ENCODE data around the gene POLR2J3.
A peak's percentile ranks its signal among the peaks of the same experiment; 100 is the strongest.
"Not testable (repeated sequence)": the region's sequence is repeated elsewhere in the genome, so short reads cannot be mapped to it uniquely, and the experiment has no call there.

The POLR2J3 gene

DNA sequence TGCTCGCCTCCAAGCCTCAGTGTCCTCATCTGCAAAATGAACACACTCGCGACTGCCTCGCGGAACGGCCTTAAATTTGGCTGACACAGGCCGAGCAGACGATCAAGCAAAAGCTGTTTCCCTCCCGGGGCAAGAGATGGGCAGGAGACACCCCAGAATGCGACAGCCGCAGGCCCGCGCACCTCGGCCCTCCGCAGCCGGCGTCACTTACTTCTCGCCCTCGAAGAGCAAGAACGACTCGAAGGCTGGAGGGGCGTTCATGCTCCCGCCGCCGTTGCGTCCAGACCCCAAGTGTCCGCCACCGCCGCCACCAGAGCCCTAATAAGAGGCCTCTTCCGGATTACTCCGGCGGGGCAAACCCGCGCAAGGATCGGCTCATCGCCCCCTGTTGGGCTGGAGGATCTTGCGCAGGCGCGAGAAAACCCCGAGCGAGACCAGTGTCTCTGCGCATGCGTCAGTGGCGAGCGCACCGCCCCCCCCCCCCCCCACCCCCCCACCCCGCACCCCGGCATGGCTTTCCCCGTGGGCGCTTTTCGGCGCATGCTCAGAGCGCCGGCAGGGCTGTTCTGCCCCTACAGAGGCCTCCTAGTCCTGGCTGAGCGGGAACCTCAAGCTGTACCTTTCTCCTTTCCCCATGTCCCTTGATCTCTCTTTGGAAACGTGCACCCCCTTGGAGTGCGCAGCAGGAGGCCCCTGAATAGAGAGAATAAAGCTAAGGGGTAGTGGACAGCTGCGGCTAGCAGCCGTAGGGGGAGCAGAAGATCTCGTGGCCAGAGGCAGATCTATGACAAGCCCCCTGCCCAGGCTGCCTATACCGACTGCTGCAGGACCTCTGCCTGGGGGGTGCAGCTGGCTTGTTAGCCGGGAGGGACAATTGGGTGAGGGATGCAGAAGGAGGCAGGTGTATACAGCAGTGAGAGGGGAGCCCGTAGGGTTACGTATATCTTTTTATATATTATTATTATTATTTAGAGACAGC, at the start of gene POLR2J3:
Gene POLR2J3 (minus strand): TSS at position 323 of the 979 bp plus-strand sequence. CDS start 62 bp downstream, at position 261.
- peak; percentile 100 for DNase-seq

DNA sequence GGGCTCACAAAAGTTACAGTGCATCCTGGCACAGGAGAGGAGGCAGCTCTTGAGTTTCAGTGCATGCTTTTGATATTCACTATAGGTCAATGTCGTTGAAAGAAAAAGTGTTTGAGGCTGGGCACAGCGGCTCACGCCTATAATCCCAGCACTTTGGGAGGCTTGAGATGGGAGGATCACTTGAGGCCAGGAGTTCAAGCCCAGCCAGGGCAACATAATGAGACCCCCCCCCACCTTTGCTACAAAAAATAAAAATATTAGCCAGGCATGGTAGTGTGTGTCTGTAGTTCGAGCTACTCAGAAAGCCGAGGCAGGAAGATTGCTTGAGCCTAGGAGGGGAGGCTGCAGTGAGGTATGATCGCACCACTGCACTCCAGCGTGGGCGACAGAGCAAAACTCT, 45.7 kb upstream of the POLR2J3 start:
- DNase-seq: not testable (repeated sequence)

DNA sequence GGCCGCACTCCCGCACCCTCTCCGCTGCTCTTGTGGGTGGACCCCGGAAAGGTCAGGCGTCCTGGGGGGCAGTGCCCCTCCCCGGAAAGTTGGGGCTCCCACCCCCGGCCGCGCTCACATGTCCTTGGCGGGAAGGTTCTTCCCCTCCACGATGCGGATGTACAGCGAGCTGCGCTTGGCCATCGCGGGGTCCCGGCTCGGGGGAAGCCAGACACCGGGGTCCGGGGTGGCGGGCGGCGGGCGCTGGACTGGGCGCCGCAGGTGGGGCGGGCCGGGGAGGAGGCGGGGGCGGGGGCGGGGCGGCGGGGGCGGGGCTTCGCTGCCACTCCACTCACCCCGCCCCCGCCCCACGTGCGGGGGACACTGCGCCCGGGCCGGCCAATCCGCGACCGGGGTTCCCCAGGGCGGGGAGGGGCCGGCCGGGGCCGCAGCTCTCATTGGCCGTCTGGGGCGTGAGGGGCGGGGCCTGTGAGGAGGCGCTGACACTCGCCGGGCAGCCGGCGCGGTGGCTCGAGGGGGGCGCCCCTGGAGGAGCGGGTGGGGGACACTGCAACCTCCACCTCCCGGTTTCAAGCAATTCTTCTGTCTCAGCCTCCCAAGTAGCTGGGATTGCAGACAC, 44.2 kb upstream of the POLR2J3 start, which contains the start of gene RASA4:
Gene RASA4 (minus strand): TSS at position 250 of the 619 bp plus-strand sequence. CDS start 67 bp downstream, at position 183.
- peak; percentile 30 for DNase-seq

GRCh38 chr7:102615930-102616329, 43.5 kb upstream of the POLR2J3 start:
- not testable (repeated sequence) for DNase-seq

DNA sequence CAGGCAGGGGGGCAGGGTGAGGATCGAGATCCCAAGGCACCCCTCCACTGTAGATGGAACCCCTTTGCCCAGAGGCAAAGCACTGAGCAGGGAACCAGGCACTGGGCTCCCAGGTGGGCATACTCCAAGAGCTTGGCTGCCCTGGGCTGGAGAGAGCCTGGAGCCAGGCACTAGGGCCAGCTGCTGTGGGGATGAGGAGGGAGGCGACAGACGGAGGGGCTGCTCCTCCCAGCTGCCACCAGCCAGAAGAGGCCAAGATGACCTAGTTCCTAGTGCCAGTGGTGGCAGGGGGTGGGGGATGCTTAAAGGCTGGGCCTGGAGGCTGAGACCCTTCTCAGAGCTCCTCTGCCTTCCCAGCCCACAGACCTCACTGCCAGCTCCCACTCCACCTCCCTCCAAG, 42.5 kb upstream of the POLR2J3 start:
- not testable (repeated sequence) for DNase-seq

DNA sequence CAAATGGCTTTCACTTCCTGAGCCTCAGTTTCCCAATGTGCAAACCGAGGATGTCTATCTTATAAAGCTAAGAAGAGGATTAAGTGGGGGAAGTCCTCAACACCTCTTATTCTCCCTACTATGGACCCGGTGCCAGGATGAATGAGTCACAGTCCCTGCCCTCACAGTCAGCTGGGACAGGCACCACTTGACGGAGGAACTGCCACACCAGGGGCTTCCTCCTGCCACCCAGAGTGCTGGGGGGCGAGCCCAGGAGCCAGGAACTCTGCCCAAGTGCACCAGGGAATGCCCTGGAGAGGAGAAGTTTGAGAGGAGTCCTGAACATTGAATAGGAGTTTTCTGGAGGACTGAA, 41.9 kb upstream of the POLR2J3 start:
- not testable (repeated sequence) for DNase-seq

- not testable (repeated sequence) for DNase-seq
Observed at GRCh38 chr7:102613575-102614345, 41.4 kb upstream of the POLR2J3 start.

GRCh38 chr7:102611675-102612325, 39.4 kb upstream of the POLR2J3 start:
- DNase-seq: not testable (repeated sequence)

DNA sequence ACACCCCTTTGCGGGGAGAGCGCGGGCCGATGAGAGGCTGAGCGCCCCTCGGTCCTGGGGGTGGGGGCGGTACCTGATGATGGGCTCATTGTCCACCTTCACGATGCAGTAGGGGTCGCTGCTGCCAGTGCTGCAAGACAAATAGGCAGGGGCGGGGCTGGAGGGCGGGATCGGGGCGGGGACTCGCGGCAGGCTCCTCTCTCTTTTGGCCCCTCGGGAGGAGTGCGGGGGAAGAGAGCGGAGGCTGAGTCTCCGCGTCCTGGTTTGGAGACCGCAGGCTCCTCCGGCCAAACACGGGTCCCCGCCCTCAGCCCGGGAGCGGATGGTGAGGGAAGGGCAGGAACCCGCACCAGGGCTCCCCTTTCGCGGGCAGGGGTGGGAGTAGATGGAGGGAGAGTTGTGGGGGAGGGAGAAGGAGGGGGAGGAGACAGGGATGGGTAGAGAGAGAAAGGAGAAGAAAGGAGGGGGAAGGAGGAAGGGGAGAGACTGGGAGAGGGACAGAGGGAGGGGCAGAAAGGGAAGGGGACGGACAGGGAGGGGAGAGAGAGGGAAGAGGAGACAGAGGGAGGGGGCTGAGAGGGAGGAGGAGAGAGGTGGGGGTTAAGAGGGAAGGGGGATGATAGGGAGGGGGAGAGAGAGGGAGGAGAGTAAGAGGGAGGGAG, 38.8 kb upstream of the POLR2J3 start:
- not testable (repeated sequence) for DNase-seq

DNA sequence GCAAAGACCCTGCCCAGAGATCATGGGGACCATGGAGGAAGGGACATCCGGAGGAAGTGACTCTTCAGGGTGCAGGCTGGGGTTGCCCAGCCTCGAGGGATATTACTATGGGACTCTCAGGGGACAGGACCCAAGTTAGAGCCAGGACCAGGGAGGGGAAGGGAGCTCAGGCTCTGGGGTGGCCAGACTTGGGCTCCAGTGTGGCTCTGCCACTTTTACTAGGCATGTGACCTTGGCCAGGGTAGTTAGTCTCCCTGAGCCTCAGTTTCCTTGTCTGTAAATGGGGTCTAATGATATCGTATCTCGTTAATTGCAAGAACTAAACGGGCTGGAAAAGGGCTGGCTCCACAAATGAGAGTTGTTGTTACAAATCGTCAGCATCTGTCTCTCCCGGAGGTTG, 38.1 kb upstream of the POLR2J3 start:
- DNase-seq: not testable (repeated sequence)

DNA sequence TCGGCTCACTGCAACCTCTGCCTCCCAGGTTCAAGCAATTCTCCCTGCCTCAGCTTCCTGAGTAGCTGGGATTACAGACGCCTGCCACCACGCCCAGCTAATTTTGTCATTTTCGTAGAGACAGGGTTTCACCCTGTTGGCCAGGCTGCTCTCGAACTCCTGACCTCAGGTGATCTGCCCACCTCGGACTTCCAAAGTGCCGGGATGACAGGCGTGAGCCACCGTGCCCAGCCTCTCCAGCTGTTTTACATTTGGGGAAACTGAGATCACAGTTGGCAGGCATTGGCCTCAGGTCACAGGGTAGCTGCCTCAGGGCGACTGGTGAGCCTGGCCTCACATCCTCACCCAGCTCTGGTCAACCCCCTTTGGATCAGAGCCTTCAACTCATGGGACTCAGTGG, 37.4 kb upstream of the POLR2J3 start:
- not testable (repeated sequence) for DNase-seq

DNA sequence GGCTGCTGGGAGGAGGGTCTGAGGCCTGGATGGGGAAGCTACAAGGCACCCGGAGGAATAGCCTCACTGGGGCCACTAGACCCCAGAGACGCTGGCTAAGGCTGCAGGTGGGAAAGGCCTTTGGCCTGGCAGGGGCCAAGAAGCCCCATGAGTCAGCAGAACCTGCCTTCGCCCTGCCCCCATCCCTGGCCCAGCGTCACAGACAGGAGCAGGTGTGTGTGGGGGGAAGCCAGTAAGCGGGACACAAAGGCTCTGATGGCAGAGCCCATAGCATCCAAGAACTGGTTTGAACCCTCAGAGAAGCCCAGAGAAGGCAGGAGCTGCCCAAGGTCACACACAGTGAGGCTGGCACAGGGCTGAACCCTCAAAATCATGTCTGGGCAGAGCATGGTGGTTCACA, 34.5 kb upstream of the POLR2J3 start:
- DNase-seq: not testable (repeated sequence)

- DNase-seq: not testable (repeated sequence)
Observed at GRCh38 chr7:102604431-102605145, 32.2 kb upstream of the POLR2J3 start.

DNA sequence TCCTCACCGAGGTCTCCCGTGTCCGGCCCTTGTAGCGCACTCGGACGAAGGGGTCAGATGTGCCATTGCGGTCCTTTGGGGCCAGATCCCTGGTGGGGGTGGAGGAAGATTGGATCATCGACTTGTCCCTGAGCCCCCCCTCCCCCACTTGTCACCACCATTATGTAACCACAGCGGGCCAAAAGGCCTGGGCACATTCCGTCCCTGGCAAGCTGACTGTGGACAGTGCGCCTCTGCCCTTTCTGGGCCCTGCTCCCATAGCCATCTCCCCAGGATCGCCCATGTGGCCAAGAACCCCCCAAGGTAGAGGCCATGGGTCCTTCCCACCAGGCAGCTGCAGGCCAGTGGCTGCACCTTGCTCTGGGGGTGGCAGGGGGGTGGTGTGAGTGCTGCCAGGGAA, 29.9 kb upstream of the POLR2J3 start:
- not testable (repeated sequence) for DNase-seq

DNA sequence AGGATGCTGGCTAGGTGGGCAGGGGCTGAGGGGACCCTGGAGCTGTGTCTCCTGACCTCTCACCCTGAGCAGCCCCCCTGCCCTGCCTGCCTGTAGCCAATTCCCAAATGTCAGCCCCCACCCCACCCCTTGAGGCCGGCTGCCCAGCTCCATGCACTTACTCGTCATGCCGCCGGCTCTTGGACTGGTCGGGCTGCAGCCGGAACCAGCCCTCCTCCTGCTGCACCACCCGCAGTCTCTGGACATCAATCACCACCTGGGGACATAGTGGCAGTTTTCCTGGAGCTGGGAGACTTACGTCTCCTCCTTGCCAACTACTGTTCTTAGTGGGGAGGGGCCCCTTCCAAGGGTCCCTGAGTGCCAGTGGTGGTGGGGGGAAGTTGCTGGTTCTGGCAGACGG, 27.3 kb upstream of the POLR2J3 start:
- DNase-seq: not testable (repeated sequence)

GRCh38 chr7:102596036-102596435, 23.7 kb upstream of the POLR2J3 start:
- DNase-seq: not testable (repeated sequence)

GRCh38 chr7:102593637-102594334, 21.4 kb upstream of the POLR2J3 start:
- DNase-seq: not testable (repeated sequence)

DNA sequence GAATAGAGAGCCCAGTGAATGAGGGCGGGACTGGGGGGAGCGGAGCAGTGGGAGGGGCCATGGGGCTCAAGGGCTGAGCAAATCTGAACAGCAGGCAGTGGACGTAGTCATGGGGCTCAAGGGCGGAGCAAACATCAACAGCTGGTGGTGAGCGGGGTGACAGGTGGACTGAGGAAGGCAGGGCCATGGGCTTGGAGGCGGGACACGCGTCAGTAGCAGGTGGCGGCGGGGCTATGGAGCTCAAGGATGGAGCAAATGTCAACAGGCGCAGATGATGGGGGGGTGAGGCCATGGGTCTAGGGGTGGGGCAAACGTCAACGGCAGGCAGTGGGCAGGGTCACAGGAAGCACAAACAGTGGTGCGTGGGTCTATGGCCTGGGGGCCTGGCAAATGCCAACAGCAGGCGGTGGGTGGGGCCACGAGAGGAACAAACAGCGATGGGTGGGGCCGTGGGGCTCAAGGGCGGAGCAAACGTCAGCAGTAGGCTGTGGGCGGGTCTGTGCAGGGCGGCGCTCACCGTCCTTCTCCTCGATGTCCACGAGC, 20.2 kb upstream of the POLR2J3 start:
- peak; percentile 24 for DNase-seq

DNA sequence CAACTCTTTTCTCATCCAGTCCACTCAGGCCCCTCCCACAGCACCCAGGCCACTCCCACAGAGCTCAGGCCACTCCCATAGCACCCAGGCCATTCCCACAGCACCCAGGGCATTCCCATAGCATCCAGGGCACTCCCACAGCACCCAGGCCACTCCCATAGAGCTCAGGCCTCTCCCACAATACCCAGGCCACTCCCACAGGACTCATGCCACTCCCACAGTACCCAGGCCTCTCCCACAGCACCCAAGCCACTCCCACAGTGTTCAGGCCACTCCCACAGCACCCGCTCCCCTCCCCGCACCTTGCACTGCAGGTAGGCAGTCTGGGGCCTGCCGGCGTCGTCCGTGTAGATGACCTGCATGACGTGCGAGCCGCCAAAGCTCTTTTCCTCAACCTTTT, 17.5 kb upstream of the POLR2J3 start:
- not testable (repeated sequence) for DNase-seq

- not testable (repeated sequence) for DNase-seq
Observed at GRCh38 chr7:102583495-102583894, 11.1 kb upstream of the POLR2J3 start.
